Skeletal muscle cell (primary cell): ENCODE results near the gene AUTS2.

Experiments used
- DNase-seq: peaks from one replicate; pipeline ENCODE4 v3.0.0-alpha.2; 2010; ENCODE audit warnings: low read depth
- H3K4me3 ChIP-seq: 2 replicates; pipeline ENCODE4 v1.5.1; 2011; ENCODE audit warnings: low read depth, mild to moderate bottlenecking, control low read depth, low read length, moderate library complexity

The AUTS2 gene

DNA sequence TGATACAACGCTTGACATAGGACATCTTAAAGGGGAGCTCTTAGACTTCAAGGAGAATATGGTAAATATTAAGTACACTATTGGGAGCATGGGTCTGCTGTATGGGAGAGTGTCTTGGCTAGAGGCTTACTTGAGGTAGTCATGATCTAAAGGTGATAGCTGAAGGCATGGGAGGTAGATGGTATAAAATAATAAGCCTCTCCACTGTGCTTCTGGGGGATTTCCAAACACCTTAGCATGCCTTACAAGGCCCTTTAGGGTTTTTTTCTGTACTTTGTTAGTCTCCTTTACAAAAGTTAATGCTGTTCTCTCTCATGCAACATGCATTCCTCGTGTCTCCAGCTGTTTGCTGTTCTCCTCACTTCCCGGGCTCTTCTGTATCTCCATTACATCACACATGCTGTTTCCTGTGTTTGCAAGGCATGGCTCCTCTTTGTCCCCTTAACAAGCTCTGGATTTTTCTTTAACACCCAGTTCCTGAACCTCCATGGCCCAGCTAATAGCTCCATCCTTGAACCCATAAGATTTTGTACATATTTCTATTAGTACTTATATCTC, 449.7 kb downstream of the AUTS2 start:
- no peak for DNase-seq
- H3K4me3 ChIP-seq, result no peak overlapping the region

DNA sequence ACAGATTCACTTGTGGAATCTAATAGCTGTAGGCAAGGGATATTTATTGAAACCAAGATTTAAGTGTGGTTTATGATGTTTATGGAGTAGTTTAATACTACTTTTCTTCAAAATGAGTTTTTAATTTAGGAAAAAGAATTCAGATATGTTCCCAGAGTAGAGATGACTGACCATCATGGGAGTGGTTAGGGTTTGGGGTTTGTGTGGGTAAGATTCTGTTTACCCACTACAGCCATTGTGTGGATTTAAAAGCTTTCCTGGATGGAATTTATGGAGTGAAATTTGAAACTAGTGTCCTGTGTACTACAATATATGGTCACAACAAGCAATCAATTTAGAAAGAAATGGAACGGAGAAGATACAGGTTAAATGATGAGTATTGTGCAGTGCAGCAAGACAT, 453.5 kb downstream of the AUTS2 start:
- no peak overlapping the region for H3K4me3 ChIP-seq
- no peak for DNase-seq

DNA sequence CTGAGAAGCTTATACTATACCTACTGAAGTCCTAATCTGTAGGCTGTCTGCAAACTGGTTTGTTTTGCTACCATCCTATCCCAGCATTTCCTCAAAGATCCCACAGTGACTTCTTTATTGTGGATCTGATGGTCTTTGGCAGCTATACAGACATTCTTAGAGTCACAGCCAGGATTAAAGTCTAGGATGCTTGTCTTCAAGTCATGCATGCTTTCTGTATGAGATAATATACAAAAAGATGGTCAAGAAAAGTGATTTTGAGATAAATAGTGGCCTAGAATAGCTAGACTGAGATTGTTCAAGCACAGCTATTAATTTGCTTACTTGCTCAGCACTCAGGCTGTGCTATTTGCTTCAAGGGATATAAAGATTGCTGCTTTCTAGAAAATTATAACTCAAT, 454.4 kb downstream of the AUTS2 start:
- H3K4me3 ChIP-seq, result no peak overlapping the region
- peak; percentile 43 for DNase-seq

DNA sequence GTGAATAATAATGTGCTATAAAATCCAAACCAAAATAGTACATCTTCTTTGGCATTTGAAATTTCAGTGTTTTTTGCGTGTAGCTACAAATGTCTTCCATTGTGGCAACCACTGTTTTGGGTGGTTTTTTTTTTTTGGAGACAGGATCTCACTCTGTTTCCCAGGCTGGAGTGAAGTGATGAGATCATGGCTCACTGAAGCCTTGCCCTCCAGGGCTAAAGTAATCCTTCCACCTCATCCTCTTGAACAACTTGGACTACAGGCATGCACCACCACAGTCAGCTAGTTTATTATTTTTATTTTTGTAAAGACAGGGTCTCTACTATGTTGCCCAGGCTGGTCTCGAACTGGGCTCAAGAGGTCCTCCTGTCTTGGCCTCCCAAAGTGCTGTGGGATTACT, 455.1 kb downstream of the AUTS2 start:
- H3K4me3 ChIP-seq, result no peak overlapping the region
- DNase-seq, result no peak

DNA sequence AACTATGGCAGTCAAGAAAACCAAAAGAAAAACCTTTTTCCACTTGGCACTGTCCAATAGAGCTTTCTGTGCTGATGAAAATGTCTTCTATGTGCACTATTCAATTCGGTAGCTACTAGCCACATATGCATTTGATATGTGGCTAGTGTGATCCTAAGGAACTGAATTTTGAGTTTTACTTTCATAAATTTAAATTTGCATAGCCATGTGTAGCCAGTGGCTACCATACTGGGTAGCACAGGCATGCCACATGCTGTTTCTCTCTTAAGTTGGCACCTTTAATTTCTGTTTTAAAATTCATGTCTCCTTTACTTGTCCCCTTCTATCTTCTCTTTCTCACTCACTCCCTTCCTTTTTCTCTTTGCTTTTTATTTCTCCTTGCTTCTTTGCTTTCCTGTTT, 455.7 kb downstream of the AUTS2 start:
- H3K4me3 ChIP-seq, result no peak overlapping the region

DNA sequence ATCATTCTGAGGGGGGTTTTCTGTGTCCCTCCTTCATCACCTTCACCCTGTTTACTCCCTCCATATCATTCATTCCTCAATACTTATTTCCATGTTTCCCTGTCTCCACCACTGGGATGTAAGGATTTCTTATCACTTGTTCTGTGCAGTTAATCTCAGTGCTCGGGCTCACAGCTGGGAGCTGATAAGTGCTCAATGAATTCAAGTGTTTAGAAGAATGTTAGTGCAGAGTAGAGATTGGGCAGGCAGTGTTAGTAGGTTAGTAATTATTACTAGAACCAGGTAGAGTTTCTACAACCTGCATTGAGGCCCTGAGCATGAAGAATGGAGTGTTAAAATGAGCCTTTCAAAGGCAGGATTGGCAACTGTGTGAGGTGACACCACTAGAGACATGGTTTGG, 458.1 kb downstream of the AUTS2 start:
- DNase-seq, result no peak
- no peak overlapping the region for H3K4me3 ChIP-seq

More for the DNA sequence above, 455.7 kb downstream of the AUTS2 start:
- no peak for DNase-seq

DNA sequence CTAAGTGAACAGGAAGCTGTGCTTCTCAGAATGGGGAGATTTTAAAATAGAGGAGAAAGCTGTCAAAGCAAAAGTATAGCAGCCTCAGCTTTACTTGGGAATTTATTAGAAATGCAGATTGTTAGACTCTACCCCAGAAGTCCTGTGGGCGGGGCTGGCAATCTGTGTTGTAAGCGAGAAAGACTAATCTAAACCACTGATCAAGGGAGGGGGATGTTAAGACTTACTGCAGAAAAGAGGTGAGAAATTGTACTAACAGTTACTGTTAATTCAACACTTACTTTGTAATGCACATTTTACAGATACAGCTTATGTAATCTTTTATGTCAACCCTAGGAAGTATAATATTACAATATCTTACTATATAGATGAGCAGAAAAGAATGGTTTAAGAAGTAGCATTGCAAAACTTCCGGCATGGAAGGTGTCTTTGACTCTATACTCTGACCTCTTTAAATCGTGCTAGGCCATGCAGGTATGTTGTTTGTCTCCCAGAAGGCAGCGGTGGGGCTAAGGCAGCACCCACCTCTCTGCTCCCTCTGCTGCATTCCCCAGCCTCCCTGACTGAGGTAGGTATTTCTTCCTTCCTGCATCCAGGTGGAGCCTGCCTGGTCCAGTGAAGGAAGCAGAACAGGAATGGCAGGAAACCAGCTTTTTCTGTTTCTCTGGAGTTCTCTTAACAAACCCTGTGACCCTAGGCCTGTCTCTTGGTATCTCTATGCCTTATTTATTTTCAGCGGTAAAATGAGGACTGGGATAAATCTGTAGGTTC, 462.2 kb downstream of the AUTS2 start:
- DNase-seq, result no peak
- H3K4me3 ChIP-seq, result no peak overlapping the region

DNA sequence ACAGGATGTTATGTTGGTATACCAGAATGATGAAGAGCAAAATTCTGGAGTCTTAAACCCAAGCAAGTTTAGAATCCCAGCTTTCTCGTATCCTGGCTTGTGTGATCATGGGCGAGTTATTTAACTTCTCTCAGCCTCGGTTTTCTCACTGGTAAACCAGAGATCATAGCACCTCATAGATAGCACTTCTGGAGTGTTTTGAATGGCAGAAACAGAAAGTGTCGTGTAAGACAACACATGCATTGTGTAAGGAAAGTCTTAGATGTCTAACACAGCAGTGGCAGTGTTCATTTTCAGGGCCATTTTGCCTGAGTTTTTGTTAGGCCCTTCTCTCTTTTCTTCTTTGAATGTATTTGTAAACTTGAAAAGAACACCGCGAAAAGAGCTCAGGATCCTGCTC, 465.1 kb downstream of the AUTS2 start:
- H3K4me3 ChIP-seq, result no peak overlapping the region

DNA sequence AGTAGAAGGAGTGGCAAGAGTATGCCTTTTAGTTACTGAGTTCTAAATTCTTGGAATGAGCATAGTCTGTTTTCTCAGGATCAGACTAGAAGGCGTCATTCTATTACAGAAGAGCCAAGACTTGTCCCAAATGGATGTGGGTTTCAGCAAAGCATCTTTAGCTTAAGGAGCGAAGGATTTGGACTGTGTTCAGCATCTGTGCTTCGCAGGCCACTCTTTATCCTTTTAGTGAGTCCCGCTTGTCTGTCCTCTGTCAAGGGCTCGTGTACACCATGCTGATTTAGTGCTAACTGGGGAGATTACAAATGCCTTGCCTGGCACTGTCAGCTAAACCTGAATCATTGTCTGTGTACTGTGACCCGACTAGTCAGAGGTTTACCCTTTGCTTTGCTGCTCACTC, 465.7 kb downstream of the AUTS2 start:
- DNase-seq, result no peak

More for the DNA sequence above, 465.1 kb downstream of the AUTS2 start:
- DNase-seq, result no peak

DNA sequence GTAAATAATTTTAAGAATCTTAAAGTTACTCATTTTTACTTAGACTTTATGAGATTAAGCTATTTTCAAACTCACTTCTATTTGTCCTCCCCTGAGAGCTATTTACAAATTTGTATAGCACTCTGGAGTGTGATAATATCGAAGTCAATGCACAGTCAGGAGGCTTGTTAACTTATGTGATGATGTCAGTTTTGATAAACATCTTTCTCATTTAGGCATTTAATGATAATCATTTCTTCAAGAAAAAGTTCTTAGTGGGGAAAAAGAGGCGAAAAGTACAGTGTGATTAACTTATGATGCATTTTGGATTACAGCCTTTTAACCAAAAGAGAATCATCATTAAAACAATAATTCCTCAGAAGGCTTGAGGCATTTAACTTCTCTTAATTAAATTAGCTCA, 468.6 kb downstream of the AUTS2 start:
- no peak for DNase-seq
- no peak overlapping the region for H3K4me3 ChIP-seq

More for the DNA sequence above, 465.7 kb downstream of the AUTS2 start:
- no peak overlapping the region for H3K4me3 ChIP-seq

DNA sequence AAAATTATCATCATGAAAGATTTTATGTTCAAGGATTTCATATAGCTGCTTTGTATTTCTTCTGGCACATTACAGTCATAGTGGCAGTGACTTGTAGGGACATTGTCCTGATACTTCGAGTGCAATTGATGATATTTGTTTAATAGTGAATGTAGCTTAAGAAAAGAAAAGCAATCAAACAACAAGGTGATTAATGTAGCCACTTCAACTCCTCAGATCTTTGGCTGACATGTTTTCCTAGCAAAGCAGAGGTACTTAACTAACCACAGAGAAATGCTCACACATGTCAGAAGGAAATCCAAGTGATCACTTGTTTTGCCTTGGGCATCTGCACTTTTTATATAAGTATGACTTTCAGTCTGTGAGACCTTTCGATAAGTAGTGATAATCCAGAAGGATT, 470.3 kb downstream of the AUTS2 start:
- no peak overlapping the region for H3K4me3 ChIP-seq
- no peak for DNase-seq

DNA sequence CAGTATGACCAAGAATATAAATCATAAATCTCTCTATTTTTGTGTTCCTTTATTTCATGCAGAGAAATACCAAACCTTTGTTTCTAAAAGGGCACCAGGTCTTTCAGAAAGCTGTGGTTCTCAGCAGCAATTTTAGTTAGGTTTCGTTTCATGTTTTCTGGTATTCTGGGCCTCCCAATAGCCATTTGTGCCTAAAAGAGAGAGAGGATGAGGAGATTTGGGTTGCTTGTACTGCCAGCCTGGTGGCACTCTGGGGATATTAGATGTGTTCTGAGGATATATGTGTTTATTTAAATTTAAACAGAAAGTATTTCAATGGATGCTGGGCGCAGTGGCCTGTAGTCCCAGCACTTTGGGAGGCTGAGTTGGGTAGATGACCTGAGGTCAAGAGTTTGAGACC, 471.7 kb downstream of the AUTS2 start:
- DNase-seq, result no peak
- no peak overlapping the region for H3K4me3 ChIP-seq

DNA sequence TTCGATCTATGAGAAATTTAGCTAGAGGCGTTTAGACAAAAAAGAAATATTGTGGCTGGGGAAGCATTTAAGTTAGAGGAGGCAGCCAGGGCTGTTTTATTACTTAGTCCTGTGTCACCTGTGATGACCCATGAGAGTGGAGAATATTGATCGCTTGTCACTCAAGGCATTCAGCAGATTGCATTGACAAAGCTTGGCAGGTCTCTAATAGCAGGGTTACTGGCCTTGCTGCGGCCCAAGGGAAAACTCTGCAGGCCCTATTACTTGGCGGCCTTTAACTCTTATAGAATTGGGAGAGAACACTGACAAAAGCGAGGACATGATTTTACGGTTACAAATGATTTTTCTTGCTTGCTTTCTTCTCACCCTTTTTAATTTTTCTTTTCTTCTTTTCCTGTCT, 473.5 kb downstream of the AUTS2 start:
- no peak for DNase-seq
- H3K4me3 ChIP-seq, result no peak overlapping the region

DNA sequence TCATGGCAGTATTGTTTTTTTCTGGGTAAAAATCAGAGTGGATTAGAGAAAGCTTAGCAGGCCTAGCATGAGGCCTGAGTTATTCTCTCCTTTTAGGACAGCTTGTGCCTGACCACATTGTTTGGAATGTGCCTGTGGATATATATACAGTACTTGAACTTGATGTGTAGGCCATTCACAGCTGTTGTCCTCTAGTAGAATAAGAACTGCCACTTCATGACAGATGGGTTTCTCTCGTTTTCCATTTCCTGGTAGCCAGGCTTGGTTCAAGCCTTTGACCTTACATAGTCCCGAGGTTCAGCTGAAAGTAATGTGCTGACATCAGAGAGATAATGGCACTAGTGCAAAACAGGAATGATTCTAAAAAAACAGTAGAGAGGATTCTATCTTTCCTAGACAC, 473.9 kb downstream of the AUTS2 start:
- DNase-seq, result peak; percentile 78
- H3K4me3 ChIP-seq, result no peak overlapping the region

DNA sequence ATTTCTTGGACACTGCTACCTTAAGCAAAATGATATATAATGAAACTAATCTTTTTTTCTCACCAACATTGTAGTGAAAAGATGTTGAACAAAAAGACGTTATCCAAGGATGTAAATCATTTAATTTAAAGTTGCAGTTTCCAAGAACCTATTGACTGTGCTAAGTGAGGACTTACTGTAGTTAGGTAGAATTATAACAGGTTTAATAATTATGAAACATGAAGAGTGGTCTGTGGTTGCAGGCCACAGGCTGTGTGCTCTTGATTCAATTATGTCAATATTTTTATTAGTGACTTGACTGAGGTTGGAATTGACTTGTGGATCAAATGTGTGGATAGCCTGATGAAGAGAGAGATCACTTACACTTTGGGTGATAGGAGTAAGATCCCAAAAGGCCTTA, 478.1 kb downstream of the AUTS2 start:
- no peak for DNase-seq

DNA sequence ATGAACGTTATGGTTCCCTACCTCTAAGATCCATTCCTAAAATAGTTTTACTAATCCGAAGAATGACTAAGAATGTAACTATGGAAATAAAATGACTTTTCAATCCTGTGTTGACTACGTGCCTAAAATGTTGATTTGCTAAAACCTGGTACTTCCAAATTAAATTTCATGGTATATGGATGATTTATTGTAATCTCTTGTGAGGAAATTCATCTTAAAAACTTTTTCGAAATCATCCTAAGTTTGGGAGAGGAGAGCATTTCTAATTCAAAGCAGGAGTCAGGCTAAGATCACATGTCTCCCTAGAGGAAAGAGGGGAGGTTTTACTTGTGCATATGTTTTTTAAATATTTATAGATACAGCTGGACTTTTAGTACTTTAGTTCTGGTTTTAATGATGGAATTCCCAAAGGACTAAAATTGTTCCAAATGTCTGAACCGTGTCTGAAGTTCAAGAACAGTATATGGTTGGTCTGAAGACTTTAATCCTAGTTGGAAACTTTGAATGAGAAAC, 483.9 kb downstream of the AUTS2 start:
- no peak for DNase-seq
- H3K4me3 ChIP-seq, result no peak overlapping the region

More for the DNA sequence above, 478.1 kb downstream of the AUTS2 start:
- no peak overlapping the region for H3K4me3 ChIP-seq

DNA sequence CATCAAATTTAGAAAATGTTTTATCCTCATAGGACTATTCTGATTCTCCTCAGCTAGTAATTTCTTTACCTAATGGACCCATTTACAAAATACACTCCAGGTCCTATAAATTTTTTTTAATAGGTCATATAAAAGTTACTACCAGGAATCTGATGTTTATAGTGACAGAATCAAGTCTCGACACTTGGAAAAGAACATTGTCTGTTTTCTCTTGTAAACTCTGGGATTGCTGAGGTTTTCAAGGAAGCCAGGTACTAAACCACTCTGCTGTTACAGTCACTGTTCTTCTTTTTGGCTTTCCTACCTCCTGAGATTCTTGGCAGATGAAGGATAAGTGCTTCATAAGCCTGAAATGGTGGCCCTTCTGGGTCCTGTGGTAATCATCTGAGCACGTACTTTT, 493.1 kb downstream of the AUTS2 start:
- DNase-seq, result no peak
- H3K4me3 ChIP-seq, result no peak overlapping the region

DNA sequence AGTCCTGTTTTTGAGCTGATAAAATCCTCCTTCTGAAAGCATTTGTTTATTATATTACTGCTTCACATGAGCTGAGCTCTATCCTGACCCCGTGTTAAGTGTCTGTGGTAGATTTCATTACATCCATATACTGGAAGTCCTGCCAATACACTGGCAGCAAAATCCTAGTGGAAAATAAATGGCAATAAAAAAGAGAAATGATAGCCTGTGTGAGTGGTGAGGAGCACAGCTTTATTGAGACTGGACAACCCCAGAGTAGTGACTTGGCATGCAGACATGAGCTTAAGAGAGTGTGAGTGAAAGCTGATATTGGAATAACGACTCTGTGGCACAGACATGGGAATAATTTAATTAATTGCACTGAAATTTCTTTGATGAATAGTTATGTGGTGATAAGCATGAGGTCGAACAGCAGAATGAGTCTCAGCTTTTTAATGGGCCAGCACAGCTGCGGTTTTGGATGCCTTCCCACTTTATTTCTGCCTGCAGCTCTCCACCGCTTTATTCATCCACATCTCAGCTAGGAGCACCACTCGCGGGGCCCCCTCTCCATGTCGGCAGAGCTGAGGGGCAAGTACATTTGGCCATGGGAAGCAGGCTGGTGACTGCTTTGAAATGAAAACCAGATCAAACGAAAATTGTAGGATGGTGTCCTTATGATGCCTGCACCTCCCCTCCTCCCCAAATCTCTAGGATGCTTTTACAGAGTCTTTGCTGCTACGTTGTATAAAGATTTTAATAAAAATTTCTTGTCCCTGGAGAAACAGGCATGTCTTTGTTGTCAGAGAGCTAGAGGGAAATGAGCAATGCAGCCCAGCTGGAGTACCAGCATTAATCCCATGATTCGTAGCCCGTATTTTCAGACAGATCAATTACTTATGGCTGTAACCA, 494.3 kb downstream of the AUTS2 start:
- H3K4me3 ChIP-seq, result peak overlapping the region; percentile 20
- DNase-seq, result peak; percentile 87

DNA sequence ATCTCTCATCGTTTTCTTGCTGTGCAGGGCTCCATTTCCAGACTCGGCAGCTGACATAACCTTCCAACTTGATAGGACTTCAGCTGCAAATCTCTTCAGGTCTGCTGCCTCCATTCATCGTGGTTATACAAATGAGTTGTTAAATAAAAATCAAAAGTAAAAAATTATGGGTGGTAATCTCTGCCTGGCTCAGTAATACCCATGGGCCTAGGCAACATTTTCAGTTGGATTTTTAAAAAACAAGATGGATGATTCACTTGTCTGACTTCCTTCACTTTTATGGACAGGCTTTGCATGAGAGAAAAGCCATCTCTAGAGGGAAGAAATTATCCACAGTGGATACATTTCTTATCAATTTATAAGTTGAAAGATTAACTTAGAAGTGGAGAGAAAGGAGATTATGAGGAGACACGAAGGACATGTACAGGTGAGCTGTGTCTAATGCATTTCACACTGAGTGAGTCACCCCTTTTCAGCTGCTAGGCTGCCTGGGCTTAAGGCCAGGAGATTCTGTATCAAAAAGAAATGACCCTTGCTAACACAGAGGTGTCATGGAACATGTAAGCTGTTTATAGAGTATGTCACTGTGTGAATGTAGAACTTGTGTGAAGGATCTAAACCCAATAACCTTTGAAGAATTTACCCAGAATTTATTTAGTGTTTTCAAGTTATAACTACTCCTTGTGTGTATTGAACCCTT, 495.1 kb downstream of the AUTS2 start:
- H3K4me3 ChIP-seq, result no peak overlapping the region
- peak; percentile 18 for DNase-seq

DNA sequence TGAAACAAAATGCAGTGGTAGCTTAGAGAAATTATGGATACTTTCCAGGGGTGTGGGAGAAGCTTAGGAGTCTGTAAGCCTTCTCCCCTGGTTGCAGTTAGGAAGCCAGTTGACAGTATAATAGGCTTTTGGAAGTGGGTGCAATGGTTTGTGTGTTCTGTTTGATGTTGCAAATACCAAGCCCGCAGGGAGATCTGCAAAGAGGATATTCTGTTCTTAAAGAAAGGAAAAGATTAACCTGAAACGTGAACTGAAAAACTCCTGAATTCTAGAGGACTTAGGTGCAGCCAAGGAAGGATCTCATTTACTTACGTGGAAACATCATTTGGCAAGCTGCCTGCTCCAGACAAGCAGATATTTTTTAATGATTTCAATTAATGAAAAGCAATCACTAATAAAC, 496.6 kb downstream of the AUTS2 start:
- no peak for DNase-seq
- no peak overlapping the region for H3K4me3 ChIP-seq
